ENCODE measurements around the gene NAA10. TPM values are rescaled to one million over a fixed set of nuclear protein-coding genes. Genes with fewer than 3 reads are reported as not detected.
"Not testable (repeated sequence)": the region's sequence is repeated elsewhere in the genome, so short reads cannot be mapped to it uniquely, and the experiment has no call there.

The NAA10 gene
- 102 and 164 TPM in 2 replicates for total RNA-seq (2012; rRNA removed)

- H3K27me3 ChIP-seq (ENCODE audit: control insufficient read depth, insufficient read depth, low read length): no peaks in the 10 kb centered on the region
- peak within 1 kb of the TSS; percentile 86 for H3K9ac ChIP-seq (ENCODE audit: low read depth, low read length)
- H3K4me1 ChIP-seq (ENCODE audit: control insufficient read depth, insufficient read depth, low read length): peaks cover 14% of the 10 kb centered on the region
- H3K36me3 ChIP-seq (ENCODE audit: insufficient read depth, low read length): peaks cover 26% of the 10 kb centered on the region
- H3K4me2 ChIP-seq (ENCODE audit: low read length): peak within 1 kb of the TSS; percentile 95
- no peaks in the 10 kb centered on the region for H3K9me3 ChIP-seq (replicated peaks; ENCODE audit: low read length)
- H3K4me3 ChIP-seq (ENCODE audit: low read length): peak within 1 kb of the TSS; percentile 81
These were observed at the start of gene NAA10 for GRCh38 chrX:153934762-153935325. TSS of gene NAA10 (minus strand) at chrX:153935037. CDS start at chrX:153934904, 133 bp downstream.

- peaks cover 12% of the 10 kb centered on the region for H3K4me1 ChIP-seq (ENCODE audit: control insufficient read depth, insufficient read depth, low read length)
- no peak overlapping the region for H3K9ac ChIP-seq (ENCODE audit: low read depth, low read length)
- no peak overlapping the region for H3K4me2 ChIP-seq (ENCODE audit: low read length)
- H3K9me3 ChIP-seq (replicated peaks; ENCODE audit: low read length): no peaks in the 10 kb centered on the region
- no peaks in the 10 kb centered on the region for H3K27me3 ChIP-seq (ENCODE audit: control insufficient read depth, insufficient read depth, low read length)
- no peak overlapping the region for H3K4me3 ChIP-seq (ENCODE audit: low read length)
- peaks cover 3% of the 10 kb centered on the region for H3K36me3 ChIP-seq (ENCODE audit: insufficient read depth, low read length)
These were observed 48.5 kb upstream of the NAA10 start for GRCh38 chrX:153983321-153983801.

GRCh38 chrX:153981771-153982533 is 47.1 kb upstream of the NAA10 start:
- Histone ChIP-seq H3K36me3 (ENCODE audit: insufficient read depth, low read length) (peaks cover 3% of the 10 kb centered on the region), H3K4me3 (ENCODE audit: low read length) (no peak overlapping the region), H3K4me2 (ENCODE audit: low read length) (no peak overlapping the region), H3K9me3 (replicated peaks; ENCODE audit: low read length) (no peaks in the 10 kb centered on the region), H3K27me3 (ENCODE audit: control insufficient read depth, insufficient read depth, low read length) (no peaks in the 10 kb centered on the region), H3K4me1 (ENCODE audit: control insufficient read depth, insufficient read depth, low read length) (peaks cover 12% of the 10 kb centered on the region), H3K9ac (ENCODE audit: low read depth, low read length) (no peak overlapping the region)

- Histone ChIP-seq H3K9ac (ENCODE audit: low read depth, low read length) (no peak overlapping the region), H3K4me2 (ENCODE audit: low read length) (no peak overlapping the region)
These were observed 46.4 kb upstream of the NAA10 start for GRCh38 chrX:153981231-153981630.

GRCh38 chrX:153980394-153980793 is 45.6 kb upstream of the NAA10 start:
- H3K36me3 ChIP-seq (ENCODE audit: insufficient read depth, low read length): not testable (repeated sequence)

More at GRCh38 chrX:153981231-153981630, 46.4 kb upstream of the NAA10 start:
- Histone ChIP-seq H3K27me3 (ENCODE audit: control insufficient read depth, insufficient read depth, low read length) (no peaks in the 10 kb centered on the region), H3K36me3 (ENCODE audit: insufficient read depth, low read length) (peaks cover 3% of the 10 kb centered on the region), H3K9me3 (replicated peaks; ENCODE audit: low read length) (no peaks in the 10 kb centered on the region), H3K4me3 (ENCODE audit: low read length) (no peak overlapping the region), H3K4me1 (ENCODE audit: control insufficient read depth, insufficient read depth, low read length) (peaks cover 12% of the 10 kb centered on the region)

GRCh38 chrX:153974726-153975286 is 40.0 kb upstream of the NAA10 start:
- H3K9me3 ChIP-seq (replicated peaks; ENCODE audit: low read length): no peaks in the 10 kb centered on the region
- no peaks in the 10 kb centered on the region for H3K36me3 ChIP-seq (ENCODE audit: insufficient read depth, low read length)
- H3K9ac ChIP-seq (ENCODE audit: low read depth, low read length): peak overlapping the region; percentile 97
- H3K4me2 ChIP-seq (ENCODE audit: low read length): peak overlapping the region; percentile 95
- peaks cover 17% of the 10 kb centered on the region for H3K4me1 ChIP-seq (ENCODE audit: control insufficient read depth, insufficient read depth, low read length)
- no peak overlapping the region for H3K4me3 ChIP-seq (ENCODE audit: low read length)
- H3K27me3 ChIP-seq (ENCODE audit: control insufficient read depth, insufficient read depth, low read length): no peaks in the 10 kb centered on the region

More at GRCh38 chrX:153980394-153980793, 45.6 kb upstream of the NAA10 start:
- not testable (repeated sequence) for H3K4me3 ChIP-seq (ENCODE audit: low read length); H3K27me3 ChIP-seq (ENCODE audit: control insufficient read depth, insufficient read depth, low read length); H3K4me1 ChIP-seq (ENCODE audit: control insufficient read depth, insufficient read depth, low read length); H3K4me2 ChIP-seq (ENCODE audit: low read length); H3K9me3 ChIP-seq (replicated peaks; ENCODE audit: low read length); H3K9ac ChIP-seq (ENCODE audit: low read depth, low read length)

- Histone ChIP-seq H3K4me2 (ENCODE audit: low read length) (peak overlapping the region; percentile 95), H3K4me1 (ENCODE audit: control insufficient read depth, insufficient read depth, low read length) (peaks cover 17% of the 10 kb centered on the region), H3K4me3 (ENCODE audit: low read length) (peak overlapping the region; percentile 85), H3K9me3 (replicated peaks; ENCODE audit: low read length) (no peaks in the 10 kb centered on the region), H3K27me3 (ENCODE audit: control insufficient read depth, insufficient read depth, low read length) (no peaks in the 10 kb centered on the region), H3K36me3 (ENCODE audit: insufficient read depth, low read length) (no peaks in the 10 kb centered on the region), H3K9ac (ENCODE audit: low read depth, low read length) (peak overlapping the region; percentile 97)
These were observed 39.3 kb upstream of the NAA10 start for GRCh38 chrX:153974003-153974725.

GRCh38 chrX:153973127-153974002 is 38.5 kb upstream of the NAA10 start:
- peaks cover 4% of the 10 kb centered on the region for H3K36me3 ChIP-seq (ENCODE audit: insufficient read depth, low read length)
- peaks cover 24% of the 10 kb centered on the region for H3K4me1 ChIP-seq (ENCODE audit: control insufficient read depth, insufficient read depth, low read length)
- H3K9me3 ChIP-seq (replicated peaks; ENCODE audit: low read length): no peaks in the 10 kb centered on the region
- peak overlapping the region; percentile 95 for H3K4me2 ChIP-seq (ENCODE audit: low read length)
- H3K27me3 ChIP-seq (ENCODE audit: control insufficient read depth, insufficient read depth, low read length): no peaks in the 10 kb centered on the region
- H3K4me3 ChIP-seq (ENCODE audit: low read length): peak overlapping the region; percentile 85
- H3K9ac ChIP-seq (ENCODE audit: low read depth, low read length): peak overlapping the region; percentile 97

- Histone ChIP-seq H3K4me2 (ENCODE audit: low read length) (peak within 1 kb of the TSS; percentile 95), H3K27me3 (ENCODE audit: control insufficient read depth, insufficient read depth, low read length) (no peaks in the 10 kb centered on the region), H3K9me3 (replicated peaks; ENCODE audit: low read length) (no peaks in the 10 kb centered on the region), H3K36me3 (ENCODE audit: insufficient read depth, low read length) (peaks cover 10% of the 10 kb centered on the region), H3K4me3 (ENCODE audit: low read length) (peak within 1 kb of the TSS; percentile 85), H3K4me1 (ENCODE audit: control insufficient read depth, insufficient read depth, low read length) (peaks cover 32% of the 10 kb centered on the region), H3K9ac (ENCODE audit: low read depth, low read length) (peak within 1 kb of the TSS; percentile 97)
These were observed 37.7 kb upstream of the NAA10 start, which contains the start of gene TMEM187 for GRCh38 chrX:153972368-153973126. TSS of gene TMEM187 (plus strand) at chrX:153972754. CDS start at chrX:153982063, 9,309 bp downstream.
